ENCODE results near the gene FAM131A. TPM values are rescaled to one million over a fixed set of nuclear protein-coding genes. Genes with fewer than 3 reads are reported as not detected.

Gene FAM131A
- total RNA-seq, 1 experiment from 2014 or later = 23.0 TPM

DNA sequence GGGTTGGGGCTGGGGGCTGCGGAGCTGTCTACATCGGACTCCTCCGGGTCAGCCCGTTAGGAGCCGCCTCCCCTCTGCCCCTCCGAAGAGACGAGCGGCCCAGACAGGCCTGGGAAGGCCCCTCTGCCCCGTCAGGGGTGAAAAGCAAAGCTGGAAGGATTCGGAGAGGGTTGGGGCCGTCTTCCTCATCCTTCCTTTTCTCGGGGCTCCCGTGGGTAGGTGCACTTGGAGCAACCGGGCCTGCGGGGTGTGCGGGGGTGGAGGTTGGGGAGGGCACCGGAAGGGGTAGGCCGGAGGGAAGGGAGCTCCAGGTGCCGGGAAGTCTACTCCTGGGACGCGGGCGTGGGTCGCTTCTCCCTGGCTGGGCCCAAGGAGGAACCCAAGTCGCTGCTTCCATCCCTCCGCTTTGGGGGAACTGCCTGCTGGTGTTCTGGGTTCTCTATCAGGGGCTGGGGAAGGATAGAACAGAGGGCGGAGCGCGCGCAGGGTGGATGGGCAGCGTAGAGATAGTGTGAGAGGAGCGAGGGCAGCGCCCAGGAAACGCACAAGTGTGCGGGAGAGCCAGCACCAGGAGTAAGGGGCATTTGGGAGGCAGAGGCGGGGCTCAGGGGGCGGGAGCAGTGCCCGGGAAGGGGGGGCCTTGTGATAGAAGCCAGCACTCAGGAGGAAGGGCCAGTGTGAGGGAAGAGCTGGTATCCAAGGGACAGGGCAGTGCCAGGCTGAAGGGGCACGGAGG lies 24.7 kb downstream of the FAM131A start (continued):
- TF ChIP-seq SOX15 (CRISPR knock-in tag; IDR thresholded peaks at IDR 0.05) = no peak
- TF ChIP-seq, protein P1, sequence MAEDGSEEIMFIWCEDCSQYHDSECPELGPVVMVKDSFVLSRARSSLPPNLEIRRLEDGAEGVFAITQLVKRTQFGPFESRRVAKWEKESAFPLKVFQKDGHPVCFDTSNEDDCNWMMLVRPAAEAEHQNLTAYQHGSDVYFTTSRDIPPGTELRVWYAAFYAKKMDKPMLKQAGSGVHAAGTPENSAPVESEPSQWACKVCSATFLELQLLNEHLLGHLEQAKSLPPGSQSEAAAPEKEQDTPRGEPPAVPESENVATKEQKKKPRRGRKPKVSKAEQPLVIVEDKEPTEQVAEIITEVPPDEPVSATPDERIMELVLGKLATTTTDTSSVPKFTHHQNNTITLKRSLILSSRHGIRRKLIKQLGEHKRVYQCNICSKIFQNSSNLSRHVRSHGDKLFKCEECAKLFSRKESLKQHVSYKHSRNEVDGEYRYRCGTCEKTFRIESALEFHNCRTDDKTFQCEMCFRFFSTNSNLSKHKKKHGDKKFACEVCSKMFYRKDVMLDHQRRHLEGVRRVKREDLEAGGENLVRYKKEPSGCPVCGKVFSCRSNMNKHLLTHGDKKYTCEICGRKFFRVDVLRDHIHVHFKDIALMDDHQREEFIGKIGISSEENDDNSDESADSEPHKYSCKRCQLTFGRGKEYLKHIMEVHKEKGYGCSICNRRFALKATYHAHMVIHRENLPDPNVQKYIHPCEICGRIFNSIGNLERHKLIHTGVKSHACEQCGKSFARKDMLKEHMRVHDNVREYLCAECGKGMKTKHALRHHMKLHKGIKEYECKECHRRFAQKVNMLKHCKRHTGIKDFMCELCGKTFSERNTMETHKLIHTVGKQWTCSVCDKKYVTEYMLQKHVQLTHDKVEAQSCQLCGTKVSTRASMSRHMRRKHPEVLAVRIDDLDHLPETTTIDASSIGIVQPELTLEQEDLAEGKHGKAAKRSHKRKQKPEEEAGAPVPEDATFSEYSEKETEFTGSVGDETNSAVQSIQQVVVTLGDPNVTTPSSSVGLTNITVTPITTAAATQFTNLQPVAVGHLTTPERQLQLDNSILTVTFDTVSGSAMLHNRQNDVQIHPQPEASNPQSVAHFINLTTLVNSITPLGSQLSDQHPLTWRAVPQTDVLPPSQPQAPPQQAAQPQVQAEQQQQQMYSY (CRISPR knock-in tag; IDR thresholded peaks at IDR 0.05) = peak; percentile 41; the same call in 1 of the 2 replicates
- no peak for TF ChIP-seq NFE2L1 (CRISPR knock-in tag; IDR thresholded peaks at IDR 0.05)
- TF ChIP-seq TCF7 (CRISPR knock-in tag; IDR thresholded peaks at IDR 0.05; ENCODE audit: low read depth) = no peak
- TF ChIP-seq CBFB (CRISPR knock-in tag; IDR thresholded peaks at IDR 0.05; ENCODE audit: low read depth) = no peak
- TF ChIP-seq TEAD4 (CRISPR knock-in tag; IDR thresholded peaks at IDR 0.05) = no peak
- TF ChIP-seq, protein P2, sequence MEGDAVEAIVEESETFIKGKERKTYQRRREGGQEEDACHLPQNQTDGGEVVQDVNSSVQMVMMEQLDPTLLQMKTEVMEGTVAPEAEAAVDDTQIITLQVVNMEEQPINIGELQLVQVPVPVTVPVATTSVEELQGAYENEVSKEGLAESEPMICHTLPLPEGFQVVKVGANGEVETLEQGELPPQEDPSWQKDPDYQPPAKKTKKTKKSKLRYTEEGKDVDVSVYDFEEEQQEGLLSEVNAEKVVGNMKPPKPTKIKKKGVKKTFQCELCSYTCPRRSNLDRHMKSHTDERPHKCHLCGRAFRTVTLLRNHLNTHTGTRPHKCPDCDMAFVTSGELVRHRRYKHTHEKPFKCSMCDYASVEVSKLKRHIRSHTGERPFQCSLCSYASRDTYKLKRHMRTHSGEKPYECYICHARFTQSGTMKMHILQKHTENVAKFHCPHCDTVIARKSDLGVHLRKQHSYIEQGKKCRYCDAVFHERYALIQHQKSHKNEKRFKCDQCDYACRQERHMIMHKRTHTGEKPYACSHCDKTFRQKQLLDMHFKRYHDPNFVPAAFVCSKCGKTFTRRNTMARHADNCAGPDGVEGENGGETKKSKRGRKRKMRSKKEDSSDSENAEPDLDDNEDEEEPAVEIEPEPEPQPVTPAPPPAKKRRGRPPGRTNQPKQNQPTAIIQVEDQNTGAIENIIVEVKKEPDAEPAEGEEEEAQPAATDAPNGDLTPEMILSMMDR (IDR thresholded peaks at IDR 0.05) = no peak
- TF ChIP-seq, protein P3, sequence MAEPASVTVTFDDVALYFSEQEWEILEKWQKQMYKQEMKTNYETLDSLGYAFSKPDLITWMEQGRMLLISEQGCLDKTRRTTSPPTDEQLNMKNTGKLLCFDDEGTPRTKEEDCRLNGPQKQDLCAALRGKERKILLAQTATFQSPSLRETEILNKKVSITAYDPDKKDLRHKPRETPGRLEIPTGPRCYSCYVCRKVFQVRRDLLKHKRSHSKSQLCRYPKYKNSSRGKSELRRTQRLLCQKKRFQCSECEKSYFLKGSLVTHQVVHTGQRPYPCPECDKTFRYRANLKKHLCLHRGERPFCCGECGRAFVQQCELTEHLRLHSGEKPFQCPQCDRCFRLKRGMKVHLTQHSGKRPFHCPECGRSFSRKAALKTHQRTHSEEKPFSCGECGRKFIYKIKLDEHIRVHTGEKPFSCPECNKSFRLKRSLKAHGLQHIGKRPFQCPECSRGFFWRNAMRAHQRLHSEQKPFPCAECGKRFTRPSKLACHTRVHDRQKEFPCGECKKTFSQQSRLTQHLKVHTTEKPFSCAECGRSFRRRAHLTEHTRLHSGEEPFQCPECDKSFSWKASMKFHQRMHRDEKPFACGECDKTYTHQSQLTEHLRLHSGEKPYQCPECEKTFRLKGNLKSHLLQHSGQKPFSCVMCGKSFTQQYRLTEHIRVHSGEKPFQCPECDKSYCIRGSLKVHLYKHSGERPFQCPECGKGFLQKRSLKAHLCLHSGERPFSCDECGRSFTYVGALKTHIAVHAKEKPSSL (CRISPR knock-in tag; conservative IDR thresholded peaks at IDR 0.05) = no peak
- TF ChIP-seq, protein P4, sequence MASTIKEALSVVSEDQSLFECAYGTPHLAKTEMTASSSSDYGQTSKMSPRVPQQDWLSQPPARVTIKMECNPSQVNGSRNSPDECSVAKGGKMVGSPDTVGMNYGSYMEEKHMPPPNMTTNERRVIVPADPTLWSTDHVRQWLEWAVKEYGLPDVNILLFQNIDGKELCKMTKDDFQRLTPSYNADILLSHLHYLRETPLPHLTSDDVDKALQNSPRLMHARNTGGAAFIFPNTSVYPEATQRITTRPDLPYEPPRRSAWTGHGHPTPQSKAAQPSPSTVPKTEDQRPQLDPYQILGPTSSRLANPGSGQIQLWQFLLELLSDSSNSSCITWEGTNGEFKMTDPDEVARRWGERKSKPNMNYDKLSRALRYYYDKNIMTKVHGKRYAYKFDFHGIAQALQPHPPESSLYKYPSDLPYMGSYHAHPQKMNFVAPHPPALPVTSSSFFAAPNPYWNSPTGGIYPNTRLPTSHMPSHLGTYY (CRISPR knock-in tag; IDR thresholded peaks at IDR 0.05) = no peak
- TF ChIP-seq SMAD3 (CRISPR knock-in tag; IDR thresholded peaks at IDR 0.05; ENCODE audit: borderline replicate concordance) = 0 out of 2 replicates have a peak, but pooled peaks have one; percentile 23
- TF ChIP-seq, protein P5, sequence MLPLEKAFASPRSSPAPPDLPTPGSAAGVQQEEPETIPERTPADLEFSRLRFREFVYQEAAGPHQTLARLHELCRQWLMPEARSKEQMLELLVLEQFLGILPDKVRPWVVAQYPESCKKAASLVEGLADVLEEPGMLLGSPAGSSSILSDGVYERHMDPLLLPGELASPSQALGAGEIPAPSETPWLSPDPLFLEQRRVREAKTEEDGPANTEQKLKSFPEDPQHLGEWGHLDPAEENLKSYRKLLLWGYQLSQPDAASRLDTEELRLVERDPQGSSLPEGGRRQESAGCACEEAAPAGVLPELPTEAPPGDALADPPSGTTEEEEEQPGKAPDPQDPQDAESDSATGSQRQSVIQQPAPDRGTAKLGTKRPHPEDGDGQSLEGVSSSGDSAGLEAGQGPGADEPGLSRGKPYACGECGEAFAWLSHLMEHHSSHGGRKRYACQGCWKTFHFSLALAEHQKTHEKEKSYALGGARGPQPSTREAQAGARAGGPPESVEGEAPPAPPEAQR (CRISPR knock-in tag; IDR thresholded peaks at IDR 0.05) = no peak
- no peak for TF ChIP-seq HMGA2 (CRISPR knock-in tag; IDR thresholded peaks at IDR 0.05)
- TF ChIP-seq PRRX2 (CRISPR knock-in tag; IDR thresholded peaks at IDR 0.05) = no peak

All from WTC11 (cell line).